ENCODE data around the gene CUL5. TPM values are rescaled to one million over a fixed set of nuclear protein-coding genes. Genes with fewer than 3 reads are reported as not detected.

CUL5 gene
- total RNA-seq, 2 experiments from 2014 or later, result 27.7 to 30.7 TPM

- intact Hi-C loops (cut with micrococcal nuclease), result no loop called here
- no peak overlapping the region for H3K27ac Mint-ChIP-seq
- no peaks in the 10 kb centered on the region for H3K9me3 Mint-ChIP-seq
- peaks cover 12% of the 10 kb centered on the region for H3K4me1 Mint-ChIP-seq (ENCODE audit: low read depth)
- H3K36me3 Mint-ChIP-seq, result peaks cover 57% of the 10 kb centered on the region
- H3K4me3 Mint-ChIP-seq, result no peak overlapping the region
- POLR2A ChIA-PET, result no interaction called here
- H3K27me3 Mint-ChIP-seq, result no peaks in the 10 kb centered on the region
- no peak for DNase-seq
- CTCF ChIA-PET, result interaction anchor here (0.9 kb wide), 1 partner anchor 23 kb away, joined by 3 read pairs; no protein-coding TSS in a partner anchor
These were observed 139.9 kb downstream of the CUL5 start for GRCh38 chr11:108148556-108148955.

GRCh38 chr11:108154591-108154990 is 145.9 kb downstream of the CUL5 start:
- intact Hi-C loops (cut with micrococcal nuclease), result no loop called here
- Mint-ChIP-seq H3K27ac (no peak overlapping the region), H3K9me3 (no peaks in the 10 kb centered on the region), H3K36me3 (peaks cover 33% of the 10 kb centered on the region), H3K4me1 (ENCODE audit: low read depth) (no peaks in the 10 kb centered on the region), H3K27me3 (no peaks in the 10 kb centered on the region), H3K4me3 (no peak overlapping the region)
- ChIA-PET POLR2A (no interaction called here), CTCF (no interaction called here)
- DNase-seq, result no peak

Other genes starting within 250 kb of the CUL5 start
- 10 to 100 TPM; 22.8 to 24.5 TPM for gene SLC35F2, start 150.1 kb upstream of the CUL5 start, total RNA-seq
- under 1 TPM; 0.29 to 0.71 TPM for gene RAB39A, start 80.5 kb upstream of the CUL5 start, total RNA-seq
- gene ACAT1, start 112.7 kb downstream of the CUL5 start, total RNA-seq, result 10 to 100 TPM; 58.3 to 64.9 TPM
- 10 to 100 TPM; 28.7 to 29.2 TPM for gene NPAT, start 213.7 kb downstream of the CUL5 start, total RNA-seq
- gene ATM, start 214.2 kb downstream of the CUL5 start, total RNA-seq, result 10 to 100 TPM; 31.3 to 31.6 TPM

All from activated CD4-positive, alpha-beta memory T cell treated with anti-CD3 and anti-CD28 coated beads for 36 hours (primary cell).